ENCODE measurements around the gene IAH1. TPM values are rescaled to one million over a fixed set of nuclear protein-coding genes. Genes with fewer than 3 reads are reported as not detected.
A peak's percentile ranks its signal among the peaks of the same experiment; 100 is the strongest.

The IAH1 gene
- polyA plus RNA-seq, 2 of the 4 experiments (the other 2 are of a cell fraction) = 75.4 to 163 TPM

DNA sequence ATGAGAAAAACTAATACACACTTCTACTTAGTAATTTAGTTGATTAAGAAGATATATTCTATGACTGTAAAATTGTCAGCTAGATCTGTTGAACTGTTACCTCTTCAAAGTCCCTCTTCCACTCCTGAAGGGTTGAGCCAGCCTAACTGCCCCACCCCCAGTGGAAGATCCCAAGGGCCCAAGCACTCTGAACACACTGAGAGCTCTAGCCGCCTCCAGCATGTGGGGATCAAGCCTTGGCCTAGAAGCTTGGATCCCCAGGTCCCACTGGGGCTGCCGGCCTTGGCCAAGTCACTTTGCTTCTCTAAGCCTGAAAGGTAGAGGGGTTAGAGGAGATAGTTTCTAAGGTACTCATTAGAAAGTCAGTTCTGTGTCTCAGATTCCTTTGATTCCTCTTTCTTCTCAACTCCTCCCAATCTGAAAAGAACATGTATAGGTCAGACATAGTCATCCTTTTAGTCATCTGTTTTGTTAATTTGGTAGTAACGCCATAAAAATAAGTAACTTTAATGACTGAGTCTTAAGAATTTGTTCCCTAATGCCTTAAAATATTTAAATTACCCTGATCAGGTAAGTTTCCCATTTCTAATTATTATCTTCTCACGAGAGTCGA, 45.3 kb upstream of the IAH1 start:
- POLR2A ChIA-PET = no interaction called here

DNA sequence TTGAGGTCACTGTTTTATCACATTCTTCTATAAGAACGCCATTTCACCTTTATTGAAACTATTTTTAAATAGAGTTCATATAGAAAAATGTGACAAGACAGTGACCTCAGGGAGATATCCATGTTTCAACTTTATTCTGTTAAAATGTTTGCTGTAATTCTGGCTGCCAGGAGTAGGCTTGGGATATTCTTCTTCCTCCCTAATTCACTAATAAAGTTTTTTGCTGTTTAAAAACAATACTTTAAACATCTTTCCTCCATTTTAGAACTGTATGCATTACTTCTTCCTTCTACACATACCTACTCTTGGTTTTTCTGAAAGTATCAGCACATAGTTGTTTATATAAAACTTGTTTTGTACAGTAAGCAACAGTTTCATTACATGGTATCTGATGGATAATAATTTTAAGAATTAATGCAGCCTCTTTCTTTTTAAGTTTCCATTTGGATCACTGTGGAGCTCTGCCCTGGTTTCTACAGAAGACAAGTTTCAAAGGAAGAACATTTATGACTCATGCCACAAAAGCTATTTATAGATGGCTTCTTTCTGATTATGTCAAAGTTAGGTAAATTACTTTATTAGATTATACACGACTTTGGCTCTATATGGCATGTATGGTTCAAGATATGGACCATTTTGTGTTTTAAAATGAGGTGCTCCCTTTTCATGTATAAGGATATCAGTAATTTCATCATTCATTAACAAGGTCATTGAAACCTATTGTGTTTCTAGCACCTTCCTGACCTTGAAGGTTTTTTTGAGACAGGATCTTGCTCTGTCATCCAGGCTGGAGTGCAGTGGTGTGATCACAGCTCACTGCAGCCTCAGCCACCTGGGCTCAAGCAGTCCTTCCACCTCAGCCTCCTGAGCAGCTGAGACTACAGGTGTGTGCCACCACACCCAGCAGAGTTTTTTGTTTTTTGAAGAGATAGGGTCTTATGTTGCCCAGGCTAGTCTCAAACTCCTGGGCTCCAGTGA, 43.7 kb upstream of the IAH1 start:
- 74% methylated on average over 2 of the region's 2 CpGs for WGBS (ENCODE audit: missing lambda C conversion rate)
- DNase-seq (ENCODE audit: low read depth in 1 of 2, low spot score in 1 of 2) = no peak
- FAIRE-seq = peak; percentile 23
- CTCF ChIA-PET = no interaction called here
- no peak for TF ChIP-seq RAD21 (conservative IDR thresholded peaks at IDR 0.05 in 1 of 2, IDR thresholded peaks at IDR 0.05 in 1 of 2)
- TF ChIP-seq HEYL (CRISPR knock-in tag; IDR thresholded peaks at IDR 0.05) = no peak
- no peak for TF ChIP-seq EHF (CRISPR knock-in tag; IDR thresholded peaks at IDR 0.05)
- no peak for TF ChIP-seq ZC3H11A (IDR thresholded peaks at IDR 0.05)
- no peak for TF ChIP-seq RNF2 (IDR thresholded peaks at IDR 0.05; ENCODE audit: borderline replicate concordance, low read depth)
- TF ChIP-seq, protein P1, sequence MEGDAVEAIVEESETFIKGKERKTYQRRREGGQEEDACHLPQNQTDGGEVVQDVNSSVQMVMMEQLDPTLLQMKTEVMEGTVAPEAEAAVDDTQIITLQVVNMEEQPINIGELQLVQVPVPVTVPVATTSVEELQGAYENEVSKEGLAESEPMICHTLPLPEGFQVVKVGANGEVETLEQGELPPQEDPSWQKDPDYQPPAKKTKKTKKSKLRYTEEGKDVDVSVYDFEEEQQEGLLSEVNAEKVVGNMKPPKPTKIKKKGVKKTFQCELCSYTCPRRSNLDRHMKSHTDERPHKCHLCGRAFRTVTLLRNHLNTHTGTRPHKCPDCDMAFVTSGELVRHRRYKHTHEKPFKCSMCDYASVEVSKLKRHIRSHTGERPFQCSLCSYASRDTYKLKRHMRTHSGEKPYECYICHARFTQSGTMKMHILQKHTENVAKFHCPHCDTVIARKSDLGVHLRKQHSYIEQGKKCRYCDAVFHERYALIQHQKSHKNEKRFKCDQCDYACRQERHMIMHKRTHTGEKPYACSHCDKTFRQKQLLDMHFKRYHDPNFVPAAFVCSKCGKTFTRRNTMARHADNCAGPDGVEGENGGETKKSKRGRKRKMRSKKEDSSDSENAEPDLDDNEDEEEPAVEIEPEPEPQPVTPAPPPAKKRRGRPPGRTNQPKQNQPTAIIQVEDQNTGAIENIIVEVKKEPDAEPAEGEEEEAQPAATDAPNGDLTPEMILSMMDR (IDR thresholded peaks at IDR 0.05) = no peak
- TF ChIP-seq, protein P2, sequence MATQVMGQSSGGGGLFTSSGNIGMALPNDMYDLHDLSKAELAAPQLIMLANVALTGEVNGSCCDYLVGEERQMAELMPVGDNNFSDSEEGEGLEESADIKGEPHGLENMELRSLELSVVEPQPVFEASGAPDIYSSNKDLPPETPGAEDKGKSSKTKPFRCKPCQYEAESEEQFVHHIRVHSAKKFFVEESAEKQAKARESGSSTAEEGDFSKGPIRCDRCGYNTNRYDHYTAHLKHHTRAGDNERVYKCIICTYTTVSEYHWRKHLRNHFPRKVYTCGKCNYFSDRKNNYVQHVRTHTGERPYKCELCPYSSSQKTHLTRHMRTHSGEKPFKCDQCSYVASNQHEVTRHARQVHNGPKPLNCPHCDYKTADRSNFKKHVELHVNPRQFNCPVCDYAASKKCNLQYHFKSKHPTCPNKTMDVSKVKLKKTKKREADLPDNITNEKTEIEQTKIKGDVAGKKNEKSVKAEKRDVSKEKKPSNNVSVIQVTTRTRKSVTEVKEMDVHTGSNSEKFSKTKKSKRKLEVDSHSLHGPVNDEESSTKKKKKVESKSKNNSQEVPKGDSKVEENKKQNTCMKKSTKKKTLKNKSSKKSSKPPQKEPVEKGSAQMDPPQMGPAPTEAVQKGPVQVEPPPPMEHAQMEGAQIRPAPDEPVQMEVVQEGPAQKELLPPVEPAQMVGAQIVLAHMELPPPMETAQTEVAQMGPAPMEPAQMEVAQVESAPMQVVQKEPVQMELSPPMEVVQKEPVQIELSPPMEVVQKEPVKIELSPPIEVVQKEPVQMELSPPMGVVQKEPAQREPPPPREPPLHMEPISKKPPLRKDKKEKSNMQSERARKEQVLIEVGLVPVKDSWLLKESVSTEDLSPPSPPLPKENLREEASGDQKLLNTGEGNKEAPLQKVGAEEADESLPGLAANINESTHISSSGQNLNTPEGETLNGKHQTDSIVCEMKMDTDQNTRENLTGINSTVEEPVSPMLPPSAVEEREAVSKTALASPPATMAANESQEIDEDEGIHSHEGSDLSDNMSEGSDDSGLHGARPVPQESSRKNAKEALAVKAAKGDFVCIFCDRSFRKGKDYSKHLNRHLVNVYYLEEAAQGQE (IDR thresholded peaks at IDR 0.05) = no peak
- no peak for TF ChIP-seq HOXB13 (CRISPR knock-in tag; IDR thresholded peaks at IDR 0.05; ENCODE audit: low read depth)
- no peak for TF ChIP-seq POLR2A (IDR thresholded peaks at IDR 0.05; ENCODE audit: low read length)
- no peak for TF ChIP-seq HOXA7 (CRISPR knock-in tag; IDR thresholded peaks at IDR 0.05)
- TF ChIP-seq, protein P3, sequence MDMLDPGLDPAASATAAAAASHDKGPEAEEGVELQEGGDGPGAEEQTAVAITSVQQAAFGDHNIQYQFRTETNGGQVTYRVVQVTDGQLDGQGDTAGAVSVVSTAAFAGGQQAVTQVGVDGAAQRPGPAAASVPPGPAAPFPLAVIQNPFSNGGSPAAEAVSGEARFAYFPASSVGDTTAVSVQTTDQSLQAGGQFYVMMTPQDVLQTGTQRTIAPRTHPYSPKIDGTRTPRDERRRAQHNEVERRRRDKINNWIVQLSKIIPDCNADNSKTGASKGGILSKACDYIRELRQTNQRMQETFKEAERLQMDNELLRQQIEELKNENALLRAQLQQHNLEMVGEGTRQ (IDR thresholded peaks at IDR 0.05) = no peak
- TF ChIP-seq MYC (IDR thresholded peaks at IDR 0.05; ENCODE audit: borderline replicate concordance, low read length) = no peak
- TF ChIP-seq CEBPB (IDR thresholded peaks at IDR 0.05) = no peak
- TF ChIP-seq JUN (IDR thresholded peaks at IDR 0.05) = no peak
- TF ChIP-seq PHF8 (IDR thresholded peaks at IDR 0.05; ENCODE audit: borderline replicate concordance, low read depth) = no peak
- no peak for TF ChIP-seq EP300 (IDR thresholded peaks at IDR 0.05)
- no peak for TF ChIP-seq HDAC2 (IDR thresholded peaks at IDR 0.05)
- H3K4me3 ChIP-seq = no peak overlapping the region
- ATAC-seq = no peak
- H3K27ac ChIP-seq = no peak overlapping the region
- 0 out of 3 replicates have a peak, but pooled peaks cover 3% of the 10 kb centered on the region for H3K4me1 ChIP-seq
- POLR2A ChIA-PET = no interaction called here
- no peak overlapping the region for H3K4me2 ChIP-seq
- H3K9me3 ChIP-seq = no peaks in the 10 kb centered on the region

More for the DNA sequence above, 45.3 kb upstream of the IAH1 start:
- H3K27ac ChIP-seq = no peak overlapping the region
- CTCF ChIA-PET = interaction anchor here (0.6 to 0.7 kb wide), 2 partner anchors 12 to 50 kb away, joined by 3 to 4 read pairs; no protein-coding TSS in a partner anchor
- DNase-seq (ENCODE audit: low read depth in 1 of 2, low spot score in 1 of 2) = no peak
- WGBS (ENCODE audit: missing lambda C conversion rate) = 72% methylated on average over 5 of the region's 5 CpGs
- ATAC-seq = no peak
- no peak overlapping the region for H3K4me2 ChIP-seq
- H3K9me3 ChIP-seq = no peaks in the 10 kb centered on the region
- H3K4me1 ChIP-seq = peaks cover 13% of the 10 kb centered on the region
- FAIRE-seq = no peak
- no peak overlapping the region for H3K4me3 ChIP-seq
- TF ChIP-seq, protein P4, sequence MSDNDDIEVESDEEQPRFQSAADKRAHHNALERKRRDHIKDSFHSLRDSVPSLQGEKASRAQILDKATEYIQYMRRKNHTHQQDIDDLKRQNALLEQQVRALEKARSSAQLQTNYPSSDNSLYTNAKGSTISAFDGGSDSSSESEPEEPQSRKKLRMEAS (IDR thresholded peaks at IDR 0.05) = no peak
- TF ChIP-seq RFX5 (IDR thresholded peaks at IDR 0.05) = no peak
- TF ChIP-seq, protein P5, sequence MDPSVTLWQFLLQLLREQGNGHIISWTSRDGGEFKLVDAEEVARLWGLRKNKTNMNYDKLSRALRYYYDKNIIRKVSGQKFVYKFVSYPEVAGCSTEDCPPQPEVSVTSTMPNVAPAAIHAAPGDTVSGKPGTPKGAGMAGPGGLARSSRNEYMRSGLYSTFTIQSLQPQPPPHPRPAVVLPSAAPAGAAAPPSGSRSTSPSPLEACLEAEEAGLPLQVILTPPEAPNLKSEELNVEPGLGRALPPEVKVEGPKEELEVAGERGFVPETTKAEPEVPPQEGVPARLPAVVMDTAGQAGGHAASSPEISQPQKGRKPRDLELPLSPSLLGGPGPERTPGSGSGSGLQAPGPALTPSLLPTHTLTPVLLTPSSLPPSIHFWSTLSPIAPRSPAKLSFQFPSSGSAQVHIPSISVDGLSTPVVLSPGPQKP (IDR thresholded peaks at IDR 0.05; ENCODE audit: low read depth, low read length) = no peak
- no peak for TF ChIP-seq ZNF302 (CRISPR knock-in tag; IDR thresholded peaks at IDR 0.05)
- no peak for TF ChIP-seq HOXA7 (CRISPR knock-in tag; IDR thresholded peaks at IDR 0.05)
- no peak for TF ChIP-seq CHD4 (IDR thresholded peaks at IDR 0.05; ENCODE audit: borderline replicate concordance)
- no peak for TF ChIP-seq FOSL2 (IDR thresholded peaks at IDR 0.05)
- no peak for TF ChIP-seq FOSL2 (CRISPR knock-in tag; IDR thresholded peaks at IDR 0.05)
- no peak for TF ChIP-seq CBX8 (IDR thresholded peaks at IDR 0.05)
- TF ChIP-seq ZC3H11A (IDR thresholded peaks at IDR 0.05) = no peak
- no peak for TF ChIP-seq TP53 (CRISPR knock-in tag; IDR thresholded peaks at IDR 0.05)
- no peak for TF ChIP-seq GATA3 (IDR thresholded peaks at IDR 0.05; ENCODE audit: borderline replicate concordance)
- TF ChIP-seq HDAC2 (IDR thresholded peaks at IDR 0.05) = no peak
- no peak for TF ChIP-seq POLR2AphosphoS2 (conservative IDR thresholded peaks at IDR 0.05; ENCODE audit: low read length)
- TF ChIP-seq CEBPB (IDR thresholded peaks at IDR 0.05) = no peak
- TF ChIP-seq PHF8 (IDR thresholded peaks at IDR 0.05; ENCODE audit: borderline replicate concordance, low read depth) = no peak
- TF ChIP-seq JUN (IDR thresholded peaks at IDR 0.05) = no peak
- TF ChIP-seq EHF (CRISPR knock-in tag; IDR thresholded peaks at IDR 0.05) = no peak
